C4-2B (cell line): ENCODE results near the gene WDR88.

Experiments
- CTCF ChIP-seq: fragments of 450-650 bp; conservative IDR thresholded peaks from 2 replicates; pipeline ENCODE4 v1.5.1; 2017; ENCODE audit warnings: mild to moderate bottlenecking
- ZFX ChIP-seq: fragments of 450-650 bp; IDR thresholded peaks from 2 replicates; pipeline ENCODE4 v1.6.1; 2017

- TF ChIP-seq CTCF (no peak), ZFX (no peak)
Observed at GRCh38 chr19:33150852-33151518, 19.1 kb downstream of the WDR88 start.
